GM19238 (cell line): Measurements from ENCODE around the gene PRKAR1B.
"Not testable (repeated sequence)": the region's sequence is repeated elsewhere in the genome, so short reads cannot be mapped to it uniquely, and the experiment has no call there.

Experiments used
- DNase-seq: peaks from one replicate; pipeline ENCODE4 v3.0.0; 2011; ENCODE audit warnings: low spot score; ENCODE audit not compliant: insufficient read length

Gene PRKAR1B

DNA sequence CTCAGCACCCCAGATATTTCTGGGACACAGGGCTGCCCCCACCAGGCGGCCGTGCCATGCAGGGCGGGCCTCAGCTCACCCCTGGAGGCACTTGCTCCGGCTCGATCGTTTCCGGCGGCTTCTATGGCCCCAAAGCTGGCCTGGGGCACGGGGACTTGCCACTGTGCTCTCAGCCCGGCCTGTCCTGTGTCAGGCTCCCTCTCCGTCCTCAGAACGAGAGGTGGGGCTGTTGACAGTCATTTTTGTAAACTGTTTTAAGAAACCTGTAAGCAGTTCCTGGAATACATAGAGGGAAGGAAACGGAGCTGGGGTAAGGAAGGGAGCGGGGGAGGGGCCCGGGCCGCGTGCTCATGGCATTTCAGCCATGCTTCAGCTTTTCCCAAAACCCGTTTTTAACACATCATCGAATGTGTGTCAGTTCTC, 30.7 kb upstream of the PRKAR1B start:
- DNase-seq: no peak

DNA sequence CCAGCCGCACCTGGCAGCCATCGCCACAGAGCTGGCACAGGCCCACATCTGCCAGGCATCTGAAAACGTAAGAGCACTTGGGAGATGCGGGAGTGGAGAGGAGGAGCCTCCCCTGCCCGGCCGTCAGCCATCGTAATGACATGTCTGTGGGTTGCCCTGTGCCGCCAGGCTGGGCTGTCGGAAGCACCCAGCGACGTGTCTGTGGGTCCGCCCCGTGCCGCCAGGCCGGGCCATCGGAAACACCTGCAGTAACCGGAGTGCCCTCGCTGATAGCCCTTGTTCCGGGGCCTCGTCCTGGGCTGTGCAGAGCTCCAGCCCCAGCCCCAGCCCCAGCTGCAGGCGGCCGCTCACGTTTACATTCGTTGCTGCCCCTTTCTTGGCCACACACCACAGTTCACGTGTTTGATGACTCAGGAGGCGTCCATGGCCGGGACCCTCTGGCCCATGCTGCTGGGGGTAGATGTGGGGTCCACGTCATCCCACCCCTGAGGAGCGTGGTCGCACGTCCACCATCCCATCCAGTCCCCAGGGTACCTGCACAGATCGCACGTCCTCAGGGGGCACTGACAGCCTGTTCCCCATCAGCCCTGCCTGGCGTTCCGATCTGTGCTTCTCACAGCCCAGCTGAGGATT, 30.0 kb upstream of the PRKAR1B start:
- DNase-seq: no peak

DNA sequence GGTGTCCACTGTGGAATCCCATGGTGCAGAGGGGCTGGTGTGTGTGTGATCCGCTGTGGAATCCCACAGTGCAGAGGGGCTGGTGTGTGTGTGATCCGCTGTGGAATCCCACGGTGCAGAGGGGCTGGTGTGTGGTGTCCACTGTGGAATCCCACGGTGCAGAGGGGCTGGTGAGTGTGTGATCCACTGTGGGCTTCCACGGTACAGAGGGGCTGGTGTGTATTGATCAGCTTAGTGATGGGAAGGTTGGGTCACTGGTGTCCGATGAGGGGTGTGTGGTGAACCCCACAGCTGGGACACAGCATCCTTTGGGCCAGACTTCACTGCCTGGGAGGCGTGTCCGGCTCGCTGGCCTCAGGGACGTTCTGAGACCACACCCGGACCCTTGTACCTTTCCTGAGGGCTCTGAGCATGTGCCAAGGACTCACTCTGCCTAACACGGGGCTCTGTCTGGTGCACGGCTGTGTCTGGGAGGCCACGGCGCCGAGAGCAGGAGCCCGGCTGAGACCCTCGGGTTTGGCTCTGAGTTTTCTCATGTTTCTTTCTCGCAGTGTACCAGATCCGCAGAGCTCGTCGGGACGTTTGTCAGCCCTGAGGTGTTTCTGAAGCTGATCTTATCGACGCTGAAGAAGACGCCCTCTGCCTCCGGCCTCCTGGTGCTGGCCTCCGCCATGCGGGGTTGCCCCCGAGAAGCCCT, 29.3 kb upstream of the PRKAR1B start:
- DNase-seq: no peak

DNA sequence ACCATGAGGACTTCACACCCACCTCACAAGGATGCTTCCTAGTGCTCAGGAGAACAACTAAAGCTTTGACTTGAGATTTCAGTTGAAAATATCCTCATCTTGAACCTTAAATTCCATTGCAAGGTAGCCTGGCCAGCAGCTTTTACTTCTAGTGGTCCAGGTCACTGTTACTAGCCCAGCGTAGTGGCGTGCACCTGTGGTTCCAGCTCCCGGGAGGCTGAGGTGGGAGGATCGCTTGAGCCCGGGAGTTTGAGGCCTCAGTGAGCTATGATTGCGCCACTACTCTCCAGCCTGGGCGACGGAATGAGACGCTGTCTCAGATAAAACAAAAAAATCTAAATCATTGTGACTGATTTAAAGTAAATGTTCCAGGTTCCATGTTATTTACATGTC, 28.3 kb upstream of the PRKAR1B start:
- no peak for DNase-seq

DNA sequence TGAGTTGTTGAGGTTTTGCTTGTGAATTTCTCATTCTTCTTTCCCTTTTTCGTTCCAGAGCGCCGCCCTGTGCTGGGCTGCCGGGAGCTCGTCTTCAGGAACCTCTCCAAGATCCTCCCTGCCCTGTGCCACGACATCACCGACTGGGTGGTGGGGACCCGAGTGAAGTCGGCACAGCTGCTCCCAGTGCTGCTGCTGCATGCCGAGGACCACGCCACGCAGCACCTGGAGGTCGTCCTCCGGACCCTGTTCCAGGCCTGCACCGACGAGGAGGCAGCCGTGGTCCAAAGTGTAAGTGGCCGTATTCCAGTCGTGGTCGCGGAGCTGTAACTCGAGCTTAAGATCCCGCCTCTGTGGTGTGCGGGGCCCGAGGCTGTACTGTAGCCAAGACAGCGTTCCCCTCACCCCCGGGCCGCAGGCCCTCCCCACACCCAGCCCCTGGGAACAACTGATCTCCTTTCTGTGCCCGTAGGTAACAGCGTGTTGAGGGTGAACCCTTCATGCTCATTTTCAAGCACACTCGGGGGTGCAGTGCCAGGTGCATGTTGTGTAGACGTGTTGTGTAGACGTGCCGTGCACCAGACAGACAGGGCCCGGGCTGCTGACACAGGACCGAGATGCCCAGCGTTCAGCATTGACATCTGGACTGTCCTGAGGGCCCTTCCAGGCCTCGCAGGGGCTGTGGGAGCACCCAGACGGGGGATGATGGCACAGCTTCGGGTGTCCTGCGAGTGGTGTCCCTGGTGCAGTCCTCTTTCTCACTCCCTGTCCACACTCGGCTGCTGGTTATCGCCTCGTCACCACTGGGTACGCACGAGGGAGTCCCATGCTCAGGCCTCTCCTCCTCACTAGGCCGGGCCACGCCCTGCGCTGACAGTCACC, 27.7 kb upstream of the PRKAR1B start:
- no peak for DNase-seq

DNA sequence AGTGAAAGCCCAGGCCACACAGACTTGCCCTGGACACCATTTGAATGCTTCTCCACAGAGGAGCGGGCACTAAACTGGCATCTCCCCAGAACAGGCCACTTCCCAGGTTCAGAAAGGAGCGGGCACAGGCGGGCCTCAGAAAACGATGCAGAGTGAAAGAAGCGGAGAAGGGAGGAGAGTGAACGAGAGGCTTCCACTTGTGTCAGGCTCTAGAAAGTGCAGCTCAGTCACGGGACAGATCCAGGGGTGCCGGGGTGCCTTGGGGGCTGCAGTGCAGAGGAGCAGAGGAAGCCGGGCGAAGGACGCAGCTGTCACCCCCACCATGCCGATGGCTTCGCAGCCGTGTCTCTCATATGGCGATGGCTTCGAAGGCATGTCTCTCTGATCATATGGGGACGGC, 26.1 kb upstream of the PRKAR1B start:
- DNase-seq: no peak

DNA sequence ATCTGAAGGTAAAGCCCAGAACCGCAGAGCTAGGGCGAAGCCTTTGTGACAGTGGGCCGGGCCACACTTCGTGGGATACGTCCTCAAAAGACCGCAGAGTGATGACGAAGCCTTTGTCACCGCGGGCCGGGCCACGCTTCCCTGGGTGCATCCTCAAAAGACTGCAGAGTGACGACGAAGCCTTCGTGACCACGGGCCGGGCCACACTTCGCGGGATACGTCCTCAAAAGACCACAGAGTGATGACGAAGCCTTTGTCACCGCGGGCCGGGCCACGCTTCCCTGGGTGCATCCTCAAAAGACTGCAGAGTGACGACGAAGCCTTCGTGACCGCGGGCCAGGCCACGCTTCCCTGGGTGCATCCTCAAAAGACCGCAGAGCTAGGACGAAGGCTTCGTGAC, 25.2 kb upstream of the PRKAR1B start:
- not testable (repeated sequence) for DNase-seq

DNA sequence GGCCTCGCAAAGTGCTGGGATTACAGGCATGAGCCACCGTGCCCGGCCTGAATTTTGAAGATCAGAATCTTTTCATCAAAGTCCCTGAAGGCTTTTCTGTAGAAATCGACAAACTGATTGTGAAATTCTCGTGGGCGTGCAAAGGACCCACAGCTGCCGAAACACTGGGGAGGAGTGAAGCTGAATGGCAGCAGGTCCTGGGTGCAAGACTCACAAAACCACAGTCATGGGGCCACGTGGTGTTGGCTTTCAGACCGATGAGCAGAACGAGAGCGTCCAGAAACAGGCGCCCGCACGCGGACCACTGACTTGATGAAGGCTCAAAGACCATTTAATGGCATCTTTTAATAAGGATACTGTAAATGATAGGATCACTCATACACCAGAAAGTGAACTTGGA, 24.7 kb upstream of the PRKAR1B start:
- DNase-seq: no peak

DNA sequence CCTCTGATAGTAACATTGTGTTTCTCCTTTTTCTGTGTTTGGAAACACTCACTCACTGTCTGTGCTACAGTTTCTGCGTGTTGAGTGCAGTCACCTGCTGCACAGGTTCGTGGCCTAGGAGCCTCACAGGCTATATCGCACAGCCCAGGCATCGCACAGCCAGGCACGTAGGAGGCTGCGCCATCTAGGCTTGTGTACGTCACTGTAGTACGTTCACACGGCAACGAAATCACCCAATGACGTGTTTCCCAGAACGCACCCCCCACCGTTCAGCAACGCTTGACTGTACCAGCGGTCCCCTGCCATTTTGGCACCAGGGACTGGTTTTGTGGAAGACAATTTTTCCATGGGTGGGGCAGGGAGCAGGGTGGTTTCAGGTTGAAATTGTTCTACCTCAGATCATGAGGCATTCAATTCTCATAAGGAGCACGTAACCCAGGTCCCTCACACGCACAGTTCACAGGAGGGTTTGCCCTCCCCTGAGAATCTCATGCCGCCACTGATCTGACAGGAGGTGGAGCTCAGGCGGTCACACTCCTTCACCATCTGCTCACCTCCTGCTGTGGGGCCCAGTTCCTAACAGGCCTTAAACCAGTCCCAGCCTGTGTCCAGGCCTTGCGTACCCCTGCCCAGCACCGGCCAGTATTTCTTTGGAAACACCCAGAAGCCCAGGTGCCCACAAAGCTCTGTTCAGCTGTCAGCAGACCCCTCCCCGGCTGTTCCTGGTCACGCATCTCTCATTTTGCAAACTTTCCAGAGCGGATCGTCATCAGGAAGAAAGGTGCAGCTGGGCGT, 23.2 kb upstream of the PRKAR1B start:
- no peak for DNase-seq

DNA sequence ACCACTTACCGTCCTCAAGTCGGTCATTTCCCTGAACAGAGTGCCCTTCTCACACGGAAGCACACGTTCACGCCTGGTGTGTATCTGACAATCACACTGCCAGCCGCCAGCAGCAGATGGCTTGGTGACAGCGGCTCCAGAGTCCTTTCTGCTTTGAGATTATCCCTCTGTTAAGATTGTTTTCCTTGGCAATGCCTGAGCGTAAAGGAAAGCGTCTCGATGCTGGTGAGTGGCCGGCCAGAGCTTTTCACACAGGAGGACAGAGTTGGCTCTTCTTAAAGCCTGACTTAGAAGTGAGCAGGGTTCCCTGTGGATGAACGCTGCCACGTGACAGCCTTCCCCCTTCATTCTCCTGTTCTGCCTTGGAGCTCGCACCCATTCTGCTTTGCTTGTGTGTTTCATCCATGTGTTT, 22.1 kb upstream of the PRKAR1B start:
- DNase-seq: no peak

DNA sequence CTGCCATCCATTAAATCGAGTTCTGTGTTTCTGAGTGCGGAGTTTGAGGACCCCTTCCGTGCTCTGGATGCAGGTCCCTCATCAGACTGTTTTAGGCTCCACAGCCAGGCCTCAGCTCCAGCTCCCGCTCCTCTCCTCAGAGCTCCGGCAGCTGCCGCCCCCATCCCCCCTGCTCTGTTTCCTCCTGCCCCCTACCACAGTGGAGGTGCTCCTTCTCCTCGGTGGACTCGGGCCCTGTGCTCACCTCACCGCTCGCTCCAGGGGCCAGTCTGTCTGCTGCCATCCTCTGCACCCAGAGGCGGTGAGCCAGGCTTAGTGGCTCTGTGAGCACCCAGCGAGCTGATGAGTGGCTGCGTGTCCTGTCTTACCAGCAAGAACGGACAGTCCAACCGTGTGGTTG, 21.4 kb upstream of the PRKAR1B start:
- no peak for DNase-seq

DNA sequence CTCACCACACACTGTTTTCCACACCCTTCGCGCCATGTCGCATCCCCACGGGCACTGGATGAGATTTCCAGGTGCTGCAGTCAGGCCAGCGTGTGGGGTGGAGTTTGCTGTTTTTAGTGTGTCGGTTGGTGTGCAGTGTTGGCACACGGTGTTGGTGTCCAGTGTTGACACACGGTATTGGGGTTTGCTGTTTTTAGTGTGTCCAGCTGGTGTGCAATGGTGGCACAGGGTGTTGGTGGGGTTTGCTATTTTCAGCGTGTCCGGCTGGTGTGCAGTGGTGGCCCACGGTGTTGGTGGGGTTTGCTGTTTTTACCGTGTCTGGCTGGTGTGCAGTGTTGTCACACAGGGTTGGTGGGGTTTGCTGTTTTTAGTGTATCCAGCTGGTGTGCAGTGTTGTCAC, 20.1 kb upstream of the PRKAR1B start:
- DNase-seq: no peak

DNA sequence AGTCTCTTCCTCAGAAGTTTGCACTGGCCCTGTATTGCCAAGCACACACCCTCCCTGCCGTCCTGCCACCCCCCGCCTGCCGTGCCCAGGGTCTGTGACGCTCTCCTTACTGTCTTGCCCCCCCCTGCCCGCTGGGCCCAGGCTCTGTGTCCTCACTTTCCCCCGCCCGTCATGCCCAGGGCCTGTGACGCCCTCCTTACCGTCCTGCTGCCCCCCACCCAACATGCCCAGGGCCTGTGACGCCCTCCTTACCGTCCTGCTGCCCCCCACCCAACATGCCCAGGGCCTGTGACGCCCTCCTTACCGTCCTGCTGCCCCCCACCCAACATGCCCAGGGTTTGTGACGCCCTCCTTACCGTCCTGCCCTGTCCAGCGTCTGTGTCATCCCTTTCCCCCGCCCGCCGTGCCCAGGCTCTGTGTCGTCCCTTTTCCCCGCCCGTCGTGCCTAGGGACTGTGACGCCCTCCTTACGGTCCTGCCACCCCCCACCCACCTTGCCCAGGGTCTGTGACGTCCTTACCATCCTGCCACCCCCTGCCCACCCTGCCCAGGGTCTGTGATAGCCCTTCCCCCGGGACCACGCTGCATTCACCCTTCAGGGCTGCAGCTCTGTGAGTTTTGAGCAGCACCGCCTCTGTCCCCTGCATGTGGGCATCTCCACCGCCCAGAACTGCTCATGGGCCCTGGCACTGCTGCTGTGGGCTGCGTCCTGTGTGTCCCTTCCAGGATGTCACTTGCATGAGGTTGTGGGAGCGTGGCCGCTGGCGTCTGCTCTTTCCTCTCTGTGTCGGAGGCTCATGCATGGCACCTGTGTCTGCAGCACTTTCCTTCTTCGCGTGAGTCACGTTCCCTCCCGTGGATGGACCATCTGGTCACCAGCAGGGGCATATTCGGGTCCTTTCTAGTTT, 19.3 kb upstream of the PRKAR1B start:
- no peak for DNase-seq

DNA sequence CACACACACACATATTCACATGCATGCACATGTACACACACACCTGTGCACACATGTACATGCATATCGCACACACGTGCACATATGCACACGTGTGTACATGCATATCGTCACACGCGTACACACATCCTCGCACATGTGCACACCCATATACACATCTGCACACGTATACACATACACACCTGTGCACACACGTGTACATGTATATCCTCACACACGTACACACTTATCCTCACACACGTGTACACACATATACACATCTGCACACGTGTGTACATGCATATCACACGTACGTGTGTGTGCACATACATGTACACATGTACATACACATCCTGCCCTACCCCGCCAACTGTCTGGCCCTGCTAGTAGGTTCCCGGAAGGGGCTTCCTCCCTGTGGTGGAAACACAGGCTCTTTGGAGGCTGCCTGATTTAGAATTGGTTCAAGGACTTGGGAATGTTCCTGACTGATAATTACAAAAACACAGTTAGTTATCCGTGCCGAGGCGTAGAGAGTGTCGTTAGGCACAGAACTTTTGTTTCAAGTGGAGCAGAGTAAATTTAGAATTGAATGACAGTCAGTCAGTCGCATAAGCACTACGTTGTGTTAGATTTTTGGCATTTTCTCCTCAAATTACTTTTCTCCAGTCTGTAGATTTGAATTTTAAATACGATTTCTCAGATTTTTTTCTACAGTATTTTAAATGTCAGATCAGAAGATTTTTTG, 18.5 kb upstream of the PRKAR1B start:
- DNase-seq: no peak

DNA sequence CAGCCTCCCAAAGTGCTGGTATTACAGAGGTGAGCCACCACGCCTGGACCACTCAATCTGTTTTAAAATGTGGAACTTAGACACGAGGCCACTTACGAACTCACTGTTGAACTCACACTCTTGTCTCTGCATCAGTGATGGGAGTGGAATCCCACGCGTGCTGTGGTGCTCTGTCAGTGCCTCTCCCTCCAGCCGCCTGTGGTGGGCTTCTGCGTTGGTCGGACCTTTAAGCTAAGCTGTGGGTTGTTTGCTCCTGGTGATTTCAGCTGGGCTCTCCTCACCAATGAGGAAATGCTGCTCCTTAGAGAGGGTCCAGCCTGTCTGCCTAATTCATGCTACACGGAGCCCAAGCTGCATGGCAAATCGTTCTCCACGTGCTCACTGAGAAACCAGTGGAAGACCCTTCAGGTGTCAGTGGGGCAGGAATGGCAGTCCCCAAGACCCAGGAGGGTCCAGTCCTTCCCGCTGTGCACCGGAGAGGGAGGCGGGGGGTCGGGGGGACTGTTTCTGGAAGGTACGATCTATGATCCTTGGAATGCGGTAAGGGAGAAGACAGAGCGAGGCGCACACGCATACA, 17.9 kb upstream of the PRKAR1B start:
- no peak for DNase-seq

DNA sequence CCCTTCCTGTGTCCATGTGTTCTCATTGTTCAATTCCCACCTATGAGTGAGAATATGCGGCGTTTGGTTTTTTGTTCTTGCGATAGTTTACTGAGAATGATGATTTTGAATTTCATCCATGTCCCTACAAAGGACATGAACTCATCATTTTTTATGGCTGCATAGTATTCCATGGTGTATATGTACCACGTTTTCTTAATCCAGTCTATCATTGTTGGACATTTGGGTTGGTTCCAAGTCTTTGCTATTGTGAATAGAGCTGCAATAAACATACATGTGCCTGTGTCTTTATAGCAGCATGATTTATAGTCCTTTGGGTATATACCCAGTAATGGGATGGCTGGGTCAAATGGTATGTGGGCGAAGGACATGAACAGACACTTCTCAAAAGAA, 17.0 kb upstream of the PRKAR1B start:
- not testable (repeated sequence) for DNase-seq

DNA sequence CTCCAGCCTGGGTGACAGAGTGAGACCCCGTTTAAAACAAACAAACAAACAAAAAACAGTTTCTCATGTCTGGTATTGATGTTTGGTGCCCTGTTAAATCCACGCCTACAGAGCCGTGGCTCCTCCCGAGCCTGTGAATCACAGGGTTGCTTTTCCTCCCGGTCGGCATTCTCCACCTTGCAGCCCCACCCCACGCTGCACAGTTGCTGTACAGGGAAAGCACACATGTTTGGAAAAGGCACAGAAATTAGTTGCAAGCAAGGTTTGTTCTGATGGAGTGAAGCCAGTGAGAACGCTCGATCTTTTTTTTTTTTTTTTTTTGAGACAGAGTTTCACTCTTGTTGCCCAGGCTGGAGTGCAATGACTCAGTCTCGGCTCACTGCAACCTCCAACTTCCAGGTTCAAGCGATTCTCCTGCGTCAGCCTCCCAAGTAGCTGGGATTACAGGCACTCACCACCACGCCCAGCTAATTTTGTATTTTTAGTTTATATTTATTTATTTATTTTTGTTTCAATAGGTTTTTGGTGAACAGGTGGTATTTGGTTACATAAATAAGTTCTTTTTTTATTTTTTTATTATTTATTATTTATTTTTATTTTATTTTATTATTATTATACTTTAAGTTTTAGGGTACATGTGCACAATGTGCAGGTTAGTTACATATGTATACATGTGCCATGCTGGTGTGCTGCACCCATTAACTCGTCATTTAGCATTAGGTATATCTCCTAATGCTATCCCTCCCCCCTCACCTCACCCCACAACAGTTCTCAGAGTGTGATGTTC, 16.5 kb upstream of the PRKAR1B start:
- DNase-seq: not testable (repeated sequence)

DNA sequence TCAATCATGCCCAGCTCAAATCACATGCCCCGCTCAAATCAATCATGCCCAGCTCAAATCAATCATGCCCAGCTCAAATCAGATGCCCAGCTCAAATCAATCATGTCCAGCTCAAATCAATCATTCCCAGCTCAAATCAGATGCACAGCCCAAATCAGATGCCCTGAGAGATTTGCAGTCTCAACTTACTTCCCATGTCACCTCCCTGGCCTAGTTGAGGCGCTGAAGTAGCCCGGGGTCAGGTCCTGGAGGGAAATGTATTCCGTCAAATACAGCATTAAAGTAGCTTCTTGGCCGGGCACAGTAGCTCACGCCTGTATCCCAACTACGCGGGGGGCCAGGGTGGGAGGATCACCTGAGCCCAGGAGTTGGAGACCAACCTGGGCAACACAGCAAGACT, 15.7 kb upstream of the PRKAR1B start:
- DNase-seq: no peak

DNA sequence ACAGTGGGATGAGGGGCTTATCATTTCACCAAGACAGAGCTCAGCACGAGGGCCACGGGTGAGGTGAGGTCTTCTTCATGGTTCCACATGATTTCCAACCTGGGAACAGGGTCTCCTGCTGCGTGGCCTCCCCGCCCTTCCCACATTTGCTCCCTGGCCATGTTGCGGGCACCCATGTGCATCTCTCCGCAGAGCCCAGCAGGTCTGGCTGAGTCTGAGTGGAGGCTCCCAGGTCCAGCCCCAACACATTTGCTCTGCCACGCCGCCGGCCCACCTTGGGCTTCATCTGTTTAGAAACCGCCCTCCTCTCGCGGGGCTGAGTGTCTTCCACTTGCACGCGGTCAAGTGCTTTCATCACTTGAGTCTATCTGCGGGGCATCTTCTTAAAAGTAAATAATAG, 14.8 kb upstream of the PRKAR1B start:
- DNase-seq: no peak
